ENCODE measurements around the gene KCNN3. TPM values are rescaled to one million over a fixed set of nuclear protein-coding genes. Genes with fewer than 3 reads are reported as not detected.

Gene KCNN3
- total RNA-seq, 1 experiment from 2014 or later: not detected

DNA sequence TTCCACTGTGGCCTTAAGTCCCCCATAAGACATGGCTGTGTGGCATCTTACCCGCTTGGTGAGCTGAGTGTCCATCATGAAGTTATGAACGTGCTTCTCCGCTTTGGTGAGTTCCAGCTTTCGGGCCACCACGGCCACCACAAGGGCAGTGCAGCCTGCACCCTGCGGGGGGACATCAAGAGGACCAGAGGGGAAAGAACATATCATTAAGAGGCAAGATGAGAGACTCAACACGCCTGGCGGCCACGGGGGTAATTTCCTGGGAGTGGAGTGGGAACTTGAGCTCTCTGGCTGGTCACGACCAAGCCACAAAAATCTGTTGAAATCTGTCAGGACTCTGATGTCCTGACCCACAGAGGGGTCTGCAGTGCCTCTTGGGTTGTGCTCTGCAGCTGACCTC is 144.2 kb downstream of the KCNN3 start:
- TF ChIP-seq, protein P1, sequence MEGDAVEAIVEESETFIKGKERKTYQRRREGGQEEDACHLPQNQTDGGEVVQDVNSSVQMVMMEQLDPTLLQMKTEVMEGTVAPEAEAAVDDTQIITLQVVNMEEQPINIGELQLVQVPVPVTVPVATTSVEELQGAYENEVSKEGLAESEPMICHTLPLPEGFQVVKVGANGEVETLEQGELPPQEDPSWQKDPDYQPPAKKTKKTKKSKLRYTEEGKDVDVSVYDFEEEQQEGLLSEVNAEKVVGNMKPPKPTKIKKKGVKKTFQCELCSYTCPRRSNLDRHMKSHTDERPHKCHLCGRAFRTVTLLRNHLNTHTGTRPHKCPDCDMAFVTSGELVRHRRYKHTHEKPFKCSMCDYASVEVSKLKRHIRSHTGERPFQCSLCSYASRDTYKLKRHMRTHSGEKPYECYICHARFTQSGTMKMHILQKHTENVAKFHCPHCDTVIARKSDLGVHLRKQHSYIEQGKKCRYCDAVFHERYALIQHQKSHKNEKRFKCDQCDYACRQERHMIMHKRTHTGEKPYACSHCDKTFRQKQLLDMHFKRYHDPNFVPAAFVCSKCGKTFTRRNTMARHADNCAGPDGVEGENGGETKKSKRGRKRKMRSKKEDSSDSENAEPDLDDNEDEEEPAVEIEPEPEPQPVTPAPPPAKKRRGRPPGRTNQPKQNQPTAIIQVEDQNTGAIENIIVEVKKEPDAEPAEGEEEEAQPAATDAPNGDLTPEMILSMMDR (IDR thresholded peaks at IDR 0.05; ENCODE audit: unreplicated experiment): no peak
- CTCF ChIA-PET: no interaction called here
- Mint-ChIP-seq H3K9me3 (ENCODE audit: low read depth, unreplicated experiment) (no peaks in the 10 kb centered on the region), H3K27me3 (ENCODE audit: unreplicated experiment) (peaks cover 6% of the 10 kb centered on the region), H3K4me1 (ENCODE audit: low read depth, unreplicated experiment) (peaks cover 22% of the 10 kb centered on the region), H3K36me3 (ENCODE audit: insufficient read depth, unreplicated experiment) (peaks cover 3% of the 10 kb centered on the region), H3K27ac (ENCODE audit: unreplicated experiment) (no peak overlapping the region), H3K4me3 (ENCODE audit: low read depth, unreplicated experiment) (no peak overlapping the region)
- intact Hi-C loops (cut with micrococcal nuclease; ENCODE audit: unreplicated experiment): no loop called here
- BruUV-seq (replicated peaks): no TSS peak
- no peak for DNase-seq

DNA sequence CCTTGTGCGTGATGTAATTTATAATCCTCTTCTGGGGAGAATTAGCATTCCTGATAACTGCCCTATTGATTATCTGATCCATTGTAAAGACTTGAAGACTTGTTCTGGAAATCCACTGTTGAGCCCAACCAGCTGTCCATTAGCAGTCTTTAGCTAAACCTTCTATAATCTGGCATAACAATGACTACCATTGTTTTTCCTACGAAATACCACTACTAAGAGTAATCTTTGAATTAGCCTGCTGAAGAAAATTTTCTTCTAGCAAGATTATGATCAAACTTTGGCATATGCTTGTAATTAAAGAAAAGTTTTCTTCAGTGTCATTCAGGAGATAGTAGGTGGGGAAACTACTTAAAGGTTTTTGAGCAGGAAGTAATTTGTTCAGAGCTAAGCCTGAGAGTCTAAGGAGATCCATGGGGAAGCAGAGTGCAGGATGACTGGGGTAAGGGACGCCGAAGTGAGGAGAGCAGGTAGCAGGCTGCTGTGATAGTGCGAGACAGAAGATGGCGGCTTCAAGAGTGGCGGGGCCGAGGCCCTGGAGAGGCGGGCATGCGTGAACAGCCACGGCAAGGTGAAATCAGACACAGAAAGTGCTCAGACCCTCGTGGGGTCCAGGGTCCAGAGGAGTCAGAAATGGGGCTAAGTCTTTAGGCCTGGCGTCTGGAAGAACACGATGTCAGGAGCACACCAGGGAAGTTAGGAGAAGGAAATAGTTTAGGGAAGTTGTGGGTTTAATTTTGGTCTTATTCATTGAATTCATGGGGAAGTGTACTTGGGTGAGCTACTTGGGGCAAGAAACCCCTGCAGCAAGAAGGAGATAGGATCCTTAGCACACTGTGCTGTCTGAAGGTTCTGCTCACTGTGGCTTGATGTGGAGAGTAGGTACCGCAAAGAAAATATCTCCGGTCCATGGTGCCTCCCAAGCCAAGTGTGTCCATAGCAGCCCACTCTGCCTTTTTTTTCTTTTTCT is 149.5 kb downstream of the KCNN3 start:
- peaks cover under 1% of the 10 kb centered on the region for H3K9me3 Mint-ChIP-seq (ENCODE audit: low read depth, unreplicated experiment)
- H3K4me1 Mint-ChIP-seq (ENCODE audit: low read depth, unreplicated experiment): peaks cover 6% of the 10 kb centered on the region
- no peak for DNase-seq
- intact Hi-C loops (cut with micrococcal nuclease; ENCODE audit: unreplicated experiment): no loop called here
- CTCF ChIA-PET: no interaction called here
- peaks cover 27% of the 10 kb centered on the region for H3K27me3 Mint-ChIP-seq (ENCODE audit: unreplicated experiment)
- H3K4me3 Mint-ChIP-seq (ENCODE audit: low read depth, unreplicated experiment): no peak overlapping the region
- no TSS peak for BruUV-seq (replicated peaks)
- H3K36me3 Mint-ChIP-seq (ENCODE audit: insufficient read depth, unreplicated experiment): no peaks in the 10 kb centered on the region
- TF ChIP-seq, protein P1 (IDR thresholded peaks at IDR 0.05; ENCODE audit: unreplicated experiment): no peak
- H3K27ac Mint-ChIP-seq (ENCODE audit: unreplicated experiment): no peak overlapping the region

DNA sequence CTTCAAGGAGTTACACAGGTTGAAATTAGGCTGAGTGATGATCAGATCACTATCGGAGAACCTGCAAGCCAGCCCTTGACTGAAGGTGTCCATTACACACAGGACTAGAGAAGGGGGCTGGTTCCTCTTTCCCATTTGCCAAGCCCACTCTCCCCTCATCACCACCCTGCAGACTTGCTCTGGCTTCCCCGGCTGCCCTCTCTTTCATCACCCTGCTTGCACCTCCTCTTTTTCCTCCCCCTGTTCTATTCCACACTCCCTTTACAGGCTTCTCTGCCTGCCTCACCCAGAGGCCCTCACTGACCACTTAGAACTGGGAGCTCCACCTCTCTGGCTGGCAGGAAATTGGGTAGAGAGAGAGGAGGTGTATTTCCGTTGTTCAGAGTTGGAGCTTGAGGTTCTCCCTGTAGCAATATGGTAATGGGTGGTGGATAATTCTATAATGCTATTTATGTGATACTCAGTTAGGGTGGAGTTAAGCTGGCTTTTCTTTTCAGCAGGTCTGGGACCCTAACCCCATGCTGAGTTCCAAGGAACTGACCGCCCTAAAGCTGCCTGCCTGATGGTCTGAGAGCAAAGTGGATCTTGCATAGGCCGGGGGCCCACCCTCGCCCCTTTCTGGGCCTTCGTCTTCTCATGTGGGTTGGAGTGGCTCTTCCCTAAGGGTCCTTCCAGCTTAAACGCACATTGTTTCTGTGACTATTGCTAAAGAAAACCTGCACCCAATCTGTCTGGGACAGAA is 150.3 kb downstream of the KCNN3 start:
- BruUV-seq (replicated peaks): no TSS peak
- peaks cover 27% of the 10 kb centered on the region for H3K27me3 Mint-ChIP-seq (ENCODE audit: unreplicated experiment)
- no peaks in the 10 kb centered on the region for H3K36me3 Mint-ChIP-seq (ENCODE audit: insufficient read depth, unreplicated experiment)
- no peak for DNase-seq
- peaks cover 2% of the 10 kb centered on the region for H3K9me3 Mint-ChIP-seq (ENCODE audit: low read depth, unreplicated experiment)
- CTCF ChIA-PET: no interaction called here
- H3K27ac Mint-ChIP-seq (ENCODE audit: unreplicated experiment): no peak overlapping the region
- TF ChIP-seq, protein P1 (IDR thresholded peaks at IDR 0.05; ENCODE audit: unreplicated experiment): no peak
- H3K4me1 Mint-ChIP-seq (ENCODE audit: low read depth, unreplicated experiment): peaks cover 12% of the 10 kb centered on the region
- H3K4me3 Mint-ChIP-seq (ENCODE audit: low read depth, unreplicated experiment): no peak overlapping the region
- intact Hi-C loops (cut with micrococcal nuclease; ENCODE audit: unreplicated experiment): no loop called here

DNA sequence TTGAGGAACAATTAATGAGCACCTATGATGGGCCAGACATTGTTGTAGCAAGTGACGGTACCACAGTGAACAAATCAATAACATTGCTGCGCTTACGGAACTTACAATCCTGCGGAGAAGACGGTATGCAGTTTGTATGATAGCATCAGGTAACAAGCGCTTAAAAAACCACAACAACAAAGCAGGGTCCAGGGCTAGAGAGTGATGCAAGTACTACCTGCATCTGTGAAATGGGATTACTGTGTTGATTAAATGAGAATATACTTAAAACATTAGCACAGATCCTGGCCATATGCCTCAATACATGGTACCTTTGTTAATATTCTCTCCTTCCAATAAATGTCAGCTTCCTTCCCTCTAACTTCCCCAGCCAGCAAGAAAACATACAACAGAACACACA is 151.5 kb downstream of the KCNN3 start:
- H3K4me1 Mint-ChIP-seq (ENCODE audit: low read depth, unreplicated experiment): peaks cover 12% of the 10 kb centered on the region
- BruUV-seq (replicated peaks): no TSS peak
- no peak overlapping the region for H3K4me3 Mint-ChIP-seq (ENCODE audit: low read depth, unreplicated experiment)
- CTCF ChIA-PET: no interaction called here
- intact Hi-C loops (cut with micrococcal nuclease; ENCODE audit: unreplicated experiment): no loop called here
- H3K36me3 Mint-ChIP-seq (ENCODE audit: insufficient read depth, unreplicated experiment): no peaks in the 10 kb centered on the region
- H3K9me3 Mint-ChIP-seq (ENCODE audit: low read depth, unreplicated experiment): peaks cover 2% of the 10 kb centered on the region
- no peak overlapping the region for H3K27ac Mint-ChIP-seq (ENCODE audit: unreplicated experiment)
- no peak for DNase-seq
- H3K27me3 Mint-ChIP-seq (ENCODE audit: unreplicated experiment): peaks cover 27% of the 10 kb centered on the region
- TF ChIP-seq, protein P1 (IDR thresholded peaks at IDR 0.05; ENCODE audit: unreplicated experiment): no peak
